ENCODE results near the gene LTO1.

The LTO1 gene

GRCh38 chr11:69658626-69659450, 16.3 kb downstream of the LTO1 start:
- no peak overlapping the region for H3K4me3 ChIP-seq (ENCODE audit: insufficient read depth, low read depth, low read length, poor library complexity, severe bottlenecking)
- peaks cover 8% of the 10 kb centered on the region for H3K36me3 ChIP-seq (ENCODE audit: control insufficient read depth, insufficient read depth, low read length)
- no peaks in the 10 kb centered on the region for H3K9me3 ChIP-seq (ENCODE audit: control insufficient read depth, low read length)
- no peak overlapping the region for H3K27ac ChIP-seq (ENCODE audit: insufficient read depth, low read length, poor library complexity, severe bottlenecking)
- H3K27me3 ChIP-seq (replicated peaks; ENCODE audit: control insufficient read depth, insufficient read depth, low read length, poor library complexity, severe bottlenecking): no peaks in the 10 kb centered on the region
- no peaks in the 10 kb centered on the region for H3K4me1 ChIP-seq (ENCODE audit: control insufficient read depth, insufficient read depth, low read length, poor library complexity, severe bottlenecking)
- DNase-seq: no peak

DNA sequence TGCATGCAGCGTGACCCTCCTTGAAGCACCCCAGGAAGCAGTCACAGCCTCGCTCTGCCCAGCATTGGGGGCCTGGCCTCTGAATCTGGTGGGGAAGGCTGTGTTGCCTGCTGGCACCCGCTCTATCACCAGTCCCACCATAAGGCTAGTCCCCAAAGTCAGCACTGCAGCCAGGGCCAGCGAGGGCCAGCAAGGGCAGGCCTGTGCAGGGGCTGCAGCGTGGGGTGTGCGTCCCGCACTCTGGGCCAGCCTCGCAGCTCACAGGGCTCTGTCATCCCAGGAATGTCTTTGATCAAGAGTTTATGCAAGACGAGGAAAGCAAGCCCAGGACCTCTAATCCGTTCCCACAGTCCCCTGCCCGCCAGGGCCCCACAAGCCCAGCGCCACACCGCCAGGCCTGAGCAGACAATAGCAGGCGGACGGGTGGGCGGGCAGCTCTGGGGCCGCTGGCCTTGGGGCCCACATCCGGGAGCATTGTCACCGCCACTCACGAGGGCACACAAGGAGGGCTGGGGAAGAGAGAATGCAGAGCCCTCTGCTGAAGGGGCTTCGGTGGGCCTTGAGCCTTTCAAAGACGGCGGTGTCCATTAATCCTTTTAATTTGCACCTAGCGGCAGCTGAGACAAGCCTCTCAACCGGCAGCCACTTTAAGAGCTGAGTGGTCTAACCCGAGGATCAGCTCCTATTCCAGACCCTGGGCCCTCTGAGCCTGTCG, 17.1 kb downstream of the LTO1 start:
- Histone ChIP-seq H3K27me3 (replicated peaks; ENCODE audit: control insufficient read depth, insufficient read depth, low read length, poor library complexity, severe bottlenecking) (no peaks in the 10 kb centered on the region), H3K36me3 (ENCODE audit: control insufficient read depth, insufficient read depth, low read length) (no peaks in the 10 kb centered on the region), H3K9me3 (ENCODE audit: control insufficient read depth, low read length) (no peaks in the 10 kb centered on the region), H3K4me1 (ENCODE audit: control insufficient read depth, insufficient read depth, low read length, poor library complexity, severe bottlenecking) (no peaks in the 10 kb centered on the region), H3K27ac (ENCODE audit: insufficient read depth, low read length, poor library complexity, severe bottlenecking) (no peak overlapping the region), H3K4me3 (ENCODE audit: insufficient read depth, low read depth, low read length, poor library complexity, severe bottlenecking) (no peak overlapping the region)
- no peak for DNase-seq

DNA sequence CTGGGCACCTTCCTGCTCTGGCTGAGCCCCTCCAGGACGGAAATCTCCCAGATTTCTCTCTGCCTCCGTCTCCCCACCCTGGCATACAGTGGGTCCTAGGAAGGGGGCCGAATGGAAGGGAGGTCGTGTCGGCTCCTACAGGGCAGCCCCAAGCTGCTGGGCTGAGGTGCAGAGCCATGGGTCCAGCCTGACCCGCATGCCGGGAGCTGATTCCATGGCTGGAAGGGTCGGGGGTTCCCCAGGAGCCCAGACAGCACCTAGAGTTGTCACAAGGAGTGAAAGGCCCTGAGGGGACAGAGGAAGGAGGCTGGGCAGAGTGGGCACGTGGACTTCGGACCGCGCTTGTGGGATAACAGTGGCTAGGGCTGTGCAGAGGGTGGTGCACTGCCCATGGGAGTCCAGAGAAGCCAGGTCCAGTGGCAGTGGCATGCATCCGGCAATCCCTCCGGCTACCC, 17.7 kb downstream of the LTO1 start:
- H3K36me3 ChIP-seq (ENCODE audit: control insufficient read depth, insufficient read depth, low read length): no peaks in the 10 kb centered on the region
- no peaks in the 10 kb centered on the region for H3K27me3 ChIP-seq (replicated peaks; ENCODE audit: control insufficient read depth, insufficient read depth, low read length, poor library complexity, severe bottlenecking)
- H3K4me1 ChIP-seq (ENCODE audit: control insufficient read depth, insufficient read depth, low read length, poor library complexity, severe bottlenecking): no peaks in the 10 kb centered on the region
- H3K27ac ChIP-seq (ENCODE audit: insufficient read depth, low read length, poor library complexity, severe bottlenecking): no peak overlapping the region
- no peaks in the 10 kb centered on the region for H3K9me3 ChIP-seq (ENCODE audit: control insufficient read depth, low read length)
- no peak overlapping the region for H3K4me3 ChIP-seq (ENCODE audit: insufficient read depth, low read depth, low read length, poor library complexity, severe bottlenecking)
- DNase-seq: no peak

- H3K27ac ChIP-seq (ENCODE audit: insufficient read depth, low read length, poor library complexity, severe bottlenecking): no peak overlapping the region
Measured at GRCh38 chr11:69656536-69657455, 18.4 kb downstream of the LTO1 start.

GRCh38 chr11:69655479-69656428, 19.4 kb downstream of the LTO1 start:
- Histone ChIP-seq H3K27me3 (replicated peaks; ENCODE audit: control insufficient read depth, insufficient read depth, low read length, poor library complexity, severe bottlenecking) (no peaks in the 10 kb centered on the region), H3K36me3 (ENCODE audit: control insufficient read depth, insufficient read depth, low read length) (no peaks in the 10 kb centered on the region), H3K9me3 (ENCODE audit: control insufficient read depth, low read length) (no peaks in the 10 kb centered on the region), H3K27ac (ENCODE audit: insufficient read depth, low read length, poor library complexity, severe bottlenecking) (no peak overlapping the region), H3K4me3 (ENCODE audit: insufficient read depth, low read depth, low read length, poor library complexity, severe bottlenecking) (no peak overlapping the region), H3K4me1 (ENCODE audit: control insufficient read depth, insufficient read depth, low read length, poor library complexity, severe bottlenecking) (no peaks in the 10 kb centered on the region)
- DNase-seq: no peak

More at GRCh38 chr11:69656536-69657455, 18.4 kb downstream of the LTO1 start:
- no peak overlapping the region for H3K4me3 ChIP-seq (ENCODE audit: insufficient read depth, low read depth, low read length, poor library complexity, severe bottlenecking)
- no peaks in the 10 kb centered on the region for H3K9me3 ChIP-seq (ENCODE audit: control insufficient read depth, low read length)
- no peaks in the 10 kb centered on the region for H3K4me1 ChIP-seq (ENCODE audit: control insufficient read depth, insufficient read depth, low read length, poor library complexity, severe bottlenecking)
- H3K36me3 ChIP-seq (ENCODE audit: control insufficient read depth, insufficient read depth, low read length): no peaks in the 10 kb centered on the region
- DNase-seq: no peak
- H3K27me3 ChIP-seq (replicated peaks; ENCODE audit: control insufficient read depth, insufficient read depth, low read length, poor library complexity, severe bottlenecking): no peaks in the 10 kb centered on the region

DNA sequence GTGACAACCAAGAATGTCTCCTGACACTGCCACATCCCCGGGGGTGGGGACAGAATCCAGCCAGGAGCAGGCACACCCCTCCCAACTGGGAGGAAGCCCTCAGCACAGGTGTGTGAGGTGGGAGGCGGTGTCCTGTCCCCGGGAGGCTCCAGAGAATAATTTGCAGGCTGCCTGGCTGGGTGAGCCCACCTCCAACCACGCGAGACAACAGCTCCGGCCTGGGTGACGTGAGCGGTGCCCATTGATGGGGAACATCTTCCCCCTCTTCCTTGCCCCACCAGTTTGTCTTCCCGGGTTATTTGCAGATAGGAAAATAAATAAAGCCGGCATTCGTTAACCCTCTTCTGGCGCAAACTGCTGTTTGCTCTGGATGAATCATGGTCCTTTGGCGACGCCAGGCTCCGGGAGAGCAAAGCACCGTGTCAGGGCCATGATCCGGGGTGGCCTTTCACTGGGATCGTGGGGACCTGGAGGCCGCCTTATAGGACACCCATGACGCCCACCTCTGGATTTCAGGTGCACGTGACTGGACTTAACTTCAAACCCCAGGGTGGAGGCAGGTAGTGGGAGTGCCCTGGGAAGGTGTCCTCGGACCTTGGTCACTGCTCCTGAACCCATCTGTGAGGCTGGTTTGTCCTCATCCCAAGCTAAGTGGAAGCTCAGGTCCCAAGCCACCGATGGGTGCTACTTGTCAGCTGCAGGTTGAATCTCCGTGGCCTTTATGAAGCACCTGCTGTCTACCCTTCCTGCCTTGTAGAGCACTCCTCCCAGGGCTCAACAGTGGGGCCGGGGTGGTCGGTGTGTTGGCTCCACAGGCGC, 20.3 kb downstream of the LTO1 start:
- Histone ChIP-seq H3K9me3 (ENCODE audit: control insufficient read depth, low read length) (no peaks in the 10 kb centered on the region), H3K27me3 (replicated peaks; ENCODE audit: control insufficient read depth, insufficient read depth, low read length, poor library complexity, severe bottlenecking) (no peaks in the 10 kb centered on the region), H3K4me3 (ENCODE audit: insufficient read depth, low read depth, low read length, poor library complexity, severe bottlenecking) (no peak overlapping the region), H3K36me3 (ENCODE audit: control insufficient read depth, insufficient read depth, low read length) (no peaks in the 10 kb centered on the region), H3K4me1 (ENCODE audit: control insufficient read depth, insufficient read depth, low read length, poor library complexity, severe bottlenecking) (no peaks in the 10 kb centered on the region), H3K27ac (ENCODE audit: insufficient read depth, low read length, poor library complexity, severe bottlenecking) (no peak overlapping the region)
- no peak for DNase-seq

GRCh38 chr11:69654001-69654659, 21.0 kb downstream of the LTO1 start:
- no peak for DNase-seq
- no peaks in the 10 kb centered on the region for H3K36me3 ChIP-seq (ENCODE audit: control insufficient read depth, insufficient read depth, low read length)
- H3K27me3 ChIP-seq (replicated peaks; ENCODE audit: control insufficient read depth, insufficient read depth, low read length, poor library complexity, severe bottlenecking): no peaks in the 10 kb centered on the region
- H3K4me1 ChIP-seq (ENCODE audit: control insufficient read depth, insufficient read depth, low read length, poor library complexity, severe bottlenecking): no peaks in the 10 kb centered on the region
- no peak overlapping the region for H3K4me3 ChIP-seq (ENCODE audit: insufficient read depth, low read depth, low read length, poor library complexity, severe bottlenecking)
- no peaks in the 10 kb centered on the region for H3K9me3 ChIP-seq (ENCODE audit: control insufficient read depth, low read length)
- no peak overlapping the region for H3K27ac ChIP-seq (ENCODE audit: insufficient read depth, low read length, poor library complexity, severe bottlenecking)

DNA sequence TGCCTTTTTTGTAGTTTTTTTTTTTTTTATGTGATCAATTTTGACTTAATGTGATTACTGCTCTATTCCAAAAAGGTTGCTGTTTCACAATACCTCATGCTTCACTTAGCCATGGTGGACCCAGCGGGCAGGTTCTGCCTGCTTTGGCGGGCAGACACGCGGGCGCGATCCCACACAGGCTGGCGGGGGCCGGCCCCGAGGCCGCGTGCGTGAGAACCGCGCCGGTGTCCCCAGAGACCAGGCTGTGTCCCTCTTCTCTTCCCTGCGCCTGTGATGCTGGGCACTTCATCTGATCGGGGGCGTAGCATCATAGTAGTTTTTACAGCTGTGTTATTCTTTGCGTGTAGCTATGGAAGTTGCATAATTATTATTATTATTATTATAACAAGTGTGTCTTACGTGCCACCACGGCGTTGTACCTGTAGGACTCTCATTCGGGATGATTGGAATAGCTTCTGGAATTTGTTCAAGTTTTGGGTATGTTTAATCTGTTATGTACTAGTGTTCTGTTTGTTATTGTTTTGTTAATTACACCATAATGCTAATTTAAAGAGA, 21.7 kb downstream of the LTO1 start:
- no peak overlapping the region for H3K27ac ChIP-seq (ENCODE audit: insufficient read depth, low read length, poor library complexity, severe bottlenecking)
- no peaks in the 10 kb centered on the region for H3K27me3 ChIP-seq (replicated peaks; ENCODE audit: control insufficient read depth, insufficient read depth, low read length, poor library complexity, severe bottlenecking)
- no peaks in the 10 kb centered on the region for H3K36me3 ChIP-seq (ENCODE audit: control insufficient read depth, insufficient read depth, low read length)
- no peak overlapping the region for H3K4me3 ChIP-seq (ENCODE audit: insufficient read depth, low read depth, low read length, poor library complexity, severe bottlenecking)
- H3K4me1 ChIP-seq (ENCODE audit: control insufficient read depth, insufficient read depth, low read length, poor library complexity, severe bottlenecking): no peaks in the 10 kb centered on the region
- no peaks in the 10 kb centered on the region for H3K9me3 ChIP-seq (ENCODE audit: control insufficient read depth, low read length)
- DNase-seq: no peak
